PC-9 (cell line): ENCODE measurements around the gene GEMIN2. TPM values are rescaled to one million over a fixed set of nuclear protein-coding genes. Genes with fewer than 3 reads are reported as not detected.

ENCODE experiments used
- BruUV-seq: library from RNA; stranded (reverse); fragments of 400-500 nt; replicated peaks from 2 replicates; lab custom pipeline; 2021; lab: Mats Ljungman, UMichigan
- CTCF ChIA-PET: fragments of 300-600 bp; sonication (Branson Sonifier 250); formaldehyde crosslinking; loops from one replicate; lab custom pipeline; 2022; ENCODE audit warnings: antibody characterized with exemption; lab: Charles Lee
- POLR2A ChIA-PET: fragments of 300-600 bp; sonication (Branson Sonifier 250); formaldehyde crosslinking; loops from one replicate; lab custom pipeline; 2022; ENCODE audit warnings: antibody characterized with exemption; ENCODE audit not compliant: unreplicated experiment; lab: Charles Lee
- DNase-seq, 2 experiments: peaks; one replicate each; pipeline versions ENCODE4 v3.0.0 to v3.0.0-alpha.2; 2015 to 2022; ENCODE audit warnings: mixed read lengths in 1 of 2
- H2AFZ ChIP-seq: fragments of 200-600 bp; sonication (generic); 2 replicates; pipeline ENCODE4 v1.8.1; 2017; ENCODE audit warnings: antibody characterized with exemption
- H3F3A ChIP-seq: fragments of 200-600 bp; sonication (generic); 2 replicates; pipeline ENCODE4 v1.8.1; 2017; ENCODE audit warnings: antibody characterized with exemption, mild to moderate bottlenecking, low read depth; ENCODE audit not compliant: insufficient read depth
- H3K27ac ChIP-seq: fragments of 200-600 bp; sonication (generic); 2 replicates; pipeline ENCODE4 v1.6.1; 2016; ENCODE audit warnings: mixed run types
- H3K27me3 ChIP-seq: fragments of 200-600 bp; sonication (generic); 2 replicates; pipeline ENCODE4 v1.6.1; 2016; ENCODE audit warnings: low read depth, mixed run types; ENCODE audit not compliant: insufficient read depth
- H3K36me3 ChIP-seq: fragments of 200-600 bp; sonication (generic); 2 replicates; pipeline ENCODE4 v1.6.1; 2016; ENCODE audit warnings: low read depth, mixed run types
- H3K4me1 ChIP-seq: fragments of 200-600 bp; sonication (generic); replicated peaks from 2 replicates; pipeline ENCODE4 v1.6.1; 2016; ENCODE audit warnings: mixed run types; ENCODE audit not compliant: insufficient read depth
- H3K4me2 ChIP-seq: fragments of 200-600 bp; sonication (generic); 2 replicates; pipeline ENCODE4 v1.6.1; 2017; ENCODE audit warnings: mixed run types
- H3K4me3 ChIP-seq: fragments of 200-600 bp; sonication (generic); 2 replicates; pipeline ENCODE4 v1.6.1; 2016; ENCODE audit warnings: mixed run types
- H3K79me2 ChIP-seq: fragments of 200-600 bp; sonication (generic); 2 replicates; pipeline ENCODE4 v1.6.1; 2017; ENCODE audit warnings: low read depth, mixed run types
- H3K9me2 ChIP-seq: fragments of 200-600 bp; sonication (generic); 2 replicates; pipeline ENCODE4 v1.8.1; 2017; ENCODE audit warnings: mild to moderate bottlenecking; ENCODE audit not compliant: insufficient read depth
- H3K9me3 ChIP-seq: fragments of 200-600 bp; sonication (generic); 2 replicates; pipeline ENCODE4 v1.8.1; 2016; ENCODE audit warnings: low read depth; ENCODE audit not compliant: insufficient read depth
- H4K20me1 ChIP-seq: fragments of 200-600 bp; sonication (generic); 2 replicates; pipeline ENCODE4 v1.8.1; 2017; ENCODE audit not compliant: insufficient read depth
- CTCF ChIP-seq: fragments of 200-600 bp; sonication (generic); conservative IDR thresholded peaks from 2 replicates; pipeline ENCODE4 v1.6.1; 2017; ENCODE audit warnings: mixed run types, antibody characterized with exemption, mild to moderate bottlenecking, moderate library complexity
- EZH2 ChIP-seq: fragments of 200-600 bp; sonication (generic); IDR thresholded peaks from 2 replicates; pipeline ENCODE4 v1.8.0; 2017; ENCODE audit warnings: antibody characterized with exemption, low read depth
- intact Hi-C: fragments of 100-400 bp; cut with micrococcal nuclease; formaldehyde crosslinking; loops from one replicate; pipeline ENCODE4 v1.10.0; 2022; ENCODE audit not compliant: unreplicated experiment
- total RNA-seq: library from RNA; stranded (reverse); gene quantifications from 2 replicates; pipeline ENCODE4 v1.2.3, GENCODE V29; 2021

Gene GEMIN2
- total RNA-seq, 1 experiment from 2014 or later, result 13.4 TPM

GRCh38 chr14:39107591-39107996 lies 6.5 kb upstream of the GEMIN2 start:
- H3K36me3 ChIP-seq, result no peaks in the 10 kb centered on the region
- no peak overlapping the region for H2AFZ ChIP-seq
- no peak for DNase-seq
- H3K4me3 ChIP-seq, result no peak overlapping the region
- no peaks in the 10 kb centered on the region for H4K20me1 ChIP-seq
- H3K9me3 ChIP-seq, result no peaks in the 10 kb centered on the region
- no peaks in the 10 kb centered on the region for H3K27me3 ChIP-seq
- ChIA-PET POLR2A (interaction anchor here (0.6 kb wide), 1 partner anchor 327 kb away, joined by 3 read pairs; no protein-coding TSS in a partner anchor), CTCF (no interaction called here)
- H3K9me2 ChIP-seq, result no peaks in the 10 kb centered on the region
- peaks cover 13% of the 10 kb centered on the region for H3F3A ChIP-seq
- TF ChIP-seq CTCF, result peak; percentile 57
- TF ChIP-seq EZH2, result no peak
- H3K79me2 ChIP-seq, result peaks cover 14% of the 10 kb centered on the region
- peaks cover 12% of the 10 kb centered on the region for H3K4me1 ChIP-seq
- no peak overlapping the region for H3K4me2 ChIP-seq
- H3K27ac ChIP-seq, result no peak overlapping the region
- intact Hi-C loops, result loop anchor here (1.0 to 10.0 kb wide), 3 partner anchors 67 to 319 kb away; partner anchors contain the start of genes PNN and TRAPPC6B
- no TSS peak for BruUV-seq

DNA sequence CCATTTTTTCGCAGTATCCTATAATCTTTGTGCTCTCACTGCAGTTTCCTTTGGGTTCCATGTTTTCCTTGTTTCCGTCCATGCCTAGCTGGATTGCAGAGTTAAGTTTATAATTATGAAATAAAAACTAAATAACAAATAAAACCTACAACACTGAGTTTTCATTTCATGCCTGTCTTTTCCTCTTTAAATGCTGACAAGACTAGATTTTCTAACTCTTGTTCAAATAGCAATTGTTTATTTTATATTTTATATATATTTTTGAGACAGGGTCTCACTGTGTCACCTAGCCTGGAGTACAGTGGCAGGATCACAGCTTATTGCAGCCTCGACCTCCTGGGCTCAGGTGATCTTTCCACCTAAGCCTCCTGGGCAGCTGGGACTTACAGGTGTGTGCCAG lies 5.3 kb upstream of the GEMIN2 start:
- POLR2A ChIA-PET, result interaction anchor here (0.7 kb wide), 2 partner anchors 318 to 1396 kb away, joined by 3 to 5 read pairs; no protein-coding TSS in a partner anchor
- intact Hi-C loops, result loop anchor here (5.0 to 10.0 kb wide), 2 partner anchors 66 to 259 kb away; partner anchors contain the start of genes PNN and TRAPPC6B
- no peak overlapping the region for H3K4me2 ChIP-seq

More for the DNA sequence above, 5.3 kb upstream of the GEMIN2 start:
- 0 out of 2 replicates have a peak, but pooled peaks cover 9% of the 10 kb centered on the region for H3K79me2 ChIP-seq
- no TSS peak for BruUV-seq
- H3K9me2 ChIP-seq, result no peaks in the 10 kb centered on the region
- no peaks in the 10 kb centered on the region for H3K36me3 ChIP-seq
- no peak for TF ChIP-seq EZH2
- no peak for TF ChIP-seq CTCF
- no peaks in the 10 kb centered on the region for H4K20me1 ChIP-seq
- H3K9me3 ChIP-seq, result no peaks in the 10 kb centered on the region
- no peak overlapping the region for H3K4me3 ChIP-seq
- H3K27me3 ChIP-seq, result no peaks in the 10 kb centered on the region
- peaks cover 19% of the 10 kb centered on the region for H3K4me1 ChIP-seq
- H3F3A ChIP-seq, result peaks cover 12% of the 10 kb centered on the region
- no peak for DNase-seq
- no peak overlapping the region for H3K27ac ChIP-seq
- no peak overlapping the region for H2AFZ ChIP-seq
- CTCF ChIA-PET, result no interaction called here
